Measurements from ENCODE around the gene FOXE1.

DNA sequence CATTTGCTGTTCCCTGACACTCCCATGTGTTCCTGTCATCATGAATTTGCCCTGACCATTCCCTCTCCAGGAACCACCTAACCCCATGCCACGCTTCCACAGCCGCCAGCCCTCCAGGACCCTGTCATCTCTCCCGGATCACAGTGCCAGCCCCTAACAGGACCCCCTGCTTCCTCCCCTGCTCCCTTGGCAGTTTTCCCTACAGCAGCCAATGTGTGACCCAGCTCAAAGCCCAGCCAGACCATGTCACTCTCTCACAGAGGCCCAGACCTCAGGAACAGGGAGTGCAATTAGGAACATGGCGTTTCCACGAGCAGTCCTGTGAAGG lies 8.1 kb downstream of the FOXE1 start:
- TF ChIP-seq CTCF (IDR thresholded peaks at IDR 0.05) (no peak), POLR2A (IDR thresholded peaks at IDR 0.05) (no peak)

Measured in esophagus squamous epithelium (tissue), 4 donors.